Fibroblast of the aortic adventitia (primary cell): ENCODE measurements around the gene GPR148. TPM values are rescaled to one million over a fixed set of nuclear protein-coding genes. Genes with fewer than 3 reads are reported as not detected.
A peak's percentile ranks its signal among the peaks of the same experiment; 100 is the strongest.
"Not testable (repeated sequence)": the region's sequence is repeated elsewhere in the genome, so short reads cannot be mapped to it uniquely, and the experiment has no call there.

Source experiments
- DNase-seq: peaks from one replicate; pipeline ENCODE4 v3.0.0-alpha.2; 2010; ENCODE audit warnings: low read depth
- H3K4me3 ChIP-seq: 2 replicates; pipeline ENCODE4 v1.5.1; 2011; ENCODE audit warnings: low read depth, mild to moderate bottlenecking, control low read depth, low read length, moderate library complexity
- CTCF ChIP-seq: IDR thresholded peaks from 2 replicates; pipeline ENCODE4 v1.5.1; 2011; ENCODE audit warnings: mild to moderate bottlenecking, low read length, control low read depth, inconsistent platforms; ENCODE audit not compliant: insufficient read depth
- total RNA-seq: library from RNA; depleted of rRNA; stranded (reverse); fragments of >200 nt; gene quantifications from 2 replicates; pipeline ENCODE4 v1.2.3, GENCODE V29; 2012; ENCODE audit warnings: low replicate concordance

The GPR148 gene, protein sequence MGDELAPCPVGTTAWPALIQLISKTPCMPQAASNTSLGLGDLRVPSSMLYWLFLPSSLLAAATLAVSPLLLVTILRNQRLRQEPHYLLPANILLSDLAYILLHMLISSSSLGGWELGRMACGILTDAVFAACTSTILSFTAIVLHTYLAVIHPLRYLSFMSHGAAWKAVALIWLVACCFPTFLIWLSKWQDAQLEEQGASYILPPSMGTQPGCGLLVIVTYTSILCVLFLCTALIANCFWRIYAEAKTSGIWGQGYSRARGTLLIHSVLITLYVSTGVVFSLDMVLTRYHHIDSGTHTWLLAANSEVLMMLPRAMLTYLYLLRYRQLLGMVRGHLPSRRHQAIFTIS
- 0.41 TPM in 1 of 2 replicates, not detected in the other for total RNA-seq

DNA sequence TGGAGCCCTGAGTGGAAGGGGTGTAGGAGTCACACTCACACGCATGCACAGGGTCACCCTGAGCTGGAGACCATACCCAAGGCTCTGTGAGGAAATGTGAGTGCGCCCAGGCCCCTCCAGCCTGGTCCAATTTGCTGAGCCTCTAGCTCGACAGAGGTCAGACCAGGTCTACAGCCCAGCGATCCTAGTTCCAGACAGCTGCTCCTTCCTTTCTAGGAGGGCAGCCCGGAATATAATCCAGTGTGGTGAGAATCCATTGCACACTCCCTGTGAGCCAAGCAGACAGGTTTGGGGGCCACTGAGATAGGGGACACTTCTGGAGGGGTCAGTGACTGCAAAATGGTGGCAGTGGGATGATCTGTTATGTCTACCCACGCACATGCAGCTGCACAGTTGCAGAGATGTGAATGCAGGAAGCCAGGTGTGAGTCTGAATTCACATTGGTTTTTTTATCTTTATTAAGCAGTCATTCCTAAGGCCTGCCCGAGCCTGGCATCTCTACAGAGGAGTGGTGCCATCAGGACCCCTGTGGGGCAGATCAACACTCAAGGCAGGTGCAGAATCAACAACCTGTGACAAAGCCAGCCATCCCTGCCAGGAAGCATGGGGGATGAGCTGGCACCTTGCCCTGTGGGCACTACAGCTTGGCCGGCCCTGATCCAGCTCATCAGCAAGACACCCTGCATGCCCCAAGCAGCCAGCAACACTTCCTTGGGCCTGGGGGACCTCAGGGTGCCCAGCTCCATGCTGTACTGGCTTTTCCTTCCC lies at the start of gene GPR148:
GPR148 (plus strand) TSS at position 522 of the 768 bp plus-strand sequence; CDS start at position 604, 82 bp downstream.
- peak within 1 kb of the TSS; percentile 66 for H3K4me3 ChIP-seq
- TF ChIP-seq CTCF = no peak

GRCh38 chr2:130692041-130692770 lies 36.7 kb upstream of the GPR148 start:
- not testable (repeated sequence) for H3K4me3 ChIP-seq, DNase-seq

More for the DNA sequence above, at the start of gene GPR148:
- no peak for DNase-seq

- DNase-seq, H3K4me3 ChIP-seq: not testable (repeated sequence)
- peak; percentile 18 for TF ChIP-seq CTCF
These were observed 35.4 kb upstream of the GPR148 start for GRCh38 chr2:130693474-130693873.

DNA sequence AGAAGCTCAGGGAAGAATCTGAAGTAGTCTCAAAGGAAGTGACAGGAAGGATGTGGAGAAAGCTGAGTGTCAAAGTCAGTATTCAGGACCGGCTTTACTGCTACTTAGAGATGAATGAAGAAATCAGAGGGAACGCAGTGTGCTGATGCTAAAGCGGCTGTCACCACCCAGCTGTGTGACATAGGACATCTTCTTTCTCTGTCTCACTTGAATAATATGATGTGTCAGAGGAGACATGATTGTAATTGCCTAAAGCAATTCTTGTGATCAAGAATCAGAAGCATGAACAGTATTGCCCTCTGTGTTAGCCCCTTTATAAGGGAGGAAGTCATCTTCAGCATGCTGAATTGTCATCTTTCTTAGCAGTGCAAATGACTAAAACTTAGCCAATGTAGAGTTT lies 25.6 kb upstream of the GPR148 start:
- DNase-seq, H3K4me3 ChIP-seq: not testable (repeated sequence)

DNA sequence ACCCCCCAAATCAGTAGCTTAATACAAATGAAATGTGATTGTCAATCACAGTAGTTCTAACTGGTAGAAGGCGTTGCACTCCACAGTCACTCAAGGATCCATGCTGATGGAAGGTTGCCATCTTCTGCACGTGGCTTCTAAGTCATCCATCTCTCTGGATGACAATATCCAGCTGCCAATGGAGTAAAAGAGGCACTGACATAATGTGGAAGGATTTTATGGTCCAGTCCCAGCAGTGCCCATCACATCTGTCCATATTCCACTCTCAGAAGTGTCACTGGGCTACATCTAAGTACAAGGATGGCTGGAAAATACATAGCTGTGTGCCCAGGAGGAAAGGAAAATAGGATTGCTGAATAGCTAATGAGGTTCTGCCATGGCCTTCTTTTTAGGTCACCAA lies 14.1 kb upstream of the GPR148 start:
- DNase-seq, H3K4me3 ChIP-seq: not testable (repeated sequence)

- no peak for DNase-seq
- no peak overlapping the region for H3K4me3 ChIP-seq
- TF ChIP-seq CTCF = no peak
These were observed 8.8 kb upstream of the GPR148 start for GRCh38 chr2:130720036-130720435.

DNA sequence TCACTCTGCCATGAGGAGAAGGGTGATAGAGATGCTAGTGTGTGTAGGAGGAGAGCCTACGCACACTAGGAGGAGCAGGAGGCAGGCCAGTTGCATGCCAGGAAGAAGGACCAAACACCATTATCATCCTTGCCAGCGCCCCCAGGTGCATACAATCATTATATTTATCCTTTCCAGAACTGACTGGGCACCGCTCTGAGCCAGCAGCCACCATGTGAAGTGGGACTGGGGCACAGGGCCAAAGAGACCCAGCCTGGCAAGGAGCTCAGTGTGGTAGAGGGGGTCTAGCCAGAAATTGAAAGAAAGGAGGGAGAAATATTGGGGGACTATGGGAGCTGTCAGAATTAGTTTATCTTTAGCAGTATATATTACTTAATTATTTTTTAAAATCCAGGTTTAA lies 8.3 kb upstream of the GPR148 start:
- no peak overlapping the region for H3K4me3 ChIP-seq
- no peak for DNase-seq
- no peak for TF ChIP-seq CTCF

GRCh38 chr2:130724455-130724854 lies 4.4 kb upstream of the GPR148 start:
- no peak overlapping the region for H3K4me3 ChIP-seq
- no peak for DNase-seq
- no peak for TF ChIP-seq CTCF
